ENCODE results near the gene MBNL2.

The MBNL2 gene

GRCh38 chr13:97388373-97388772 is 166.2 kb downstream of the MBNL2 start:
- no peak for DNase-seq

GRCh38 chr13:97390941-97391600 is 168.9 kb downstream of the MBNL2 start:
- no peak for DNase-seq

GRCh38 chr13:97392020-97392419 is 169.9 kb downstream of the MBNL2 start:
- DNase-seq = no peak

- DNase-seq = no peak
Measured at GRCh38 chr13:97394542-97394941, 172.4 kb downstream of the MBNL2 start.

GRCh38 chr13:97395447-97396136 is 173.5 kb downstream of the MBNL2 start:
- no peak for DNase-seq

- no peak for DNase-seq
Measured at GRCh38 chr13:97397267-97397666, 175.1 kb downstream of the MBNL2 start.

GRCh38 chr13:97401421-97401820 is 179.3 kb downstream of the MBNL2 start:
- no peak for DNase-seq

- no peak for DNase-seq
Measured at GRCh38 chr13:97403893-97404750, 182.0 kb downstream of the MBNL2 start.

GRCh38 chr13:97407540-97407939 is 185.4 kb downstream of the MBNL2 start:
- DNase-seq = no peak

- no peak for DNase-seq
Measured at GRCh38 chr13:97408938-97409337, 186.8 kb downstream of the MBNL2 start.

- DNase-seq = no peak
Measured at GRCh38 chr13:97411984-97412383, 189.9 kb downstream of the MBNL2 start.

- DNase-seq = no peak
Measured at GRCh38 chr13:97413694-97414093, 191.6 kb downstream of the MBNL2 start.

GRCh38 chr13:97414392-97414791 is 192.3 kb downstream of the MBNL2 start:
- DNase-seq = no peak

GRCh38 chr13:97417698-97418097 is 195.6 kb downstream of the MBNL2 start:
- DNase-seq = no peak

- DNase-seq = no peak
Measured at GRCh38 chr13:97422118-97423054, 200.3 kb downstream of the MBNL2 start.

- no peak for DNase-seq
Measured at GRCh38 chr13:97423300-97424045, 201.3 kb downstream of the MBNL2 start.

- no peak for DNase-seq
Measured at GRCh38 chr13:97425590-97425989, 203.5 kb downstream of the MBNL2 start.

- DNase-seq = no peak
Measured at GRCh38 chr13:97426695-97427094, 204.6 kb downstream of the MBNL2 start.

- DNase-seq = no peak
Measured at GRCh38 chr13:97429681-97430081, 207.5 kb downstream of the MBNL2 start.

GRCh38 chr13:97430296-97430695 is 208.2 kb downstream of the MBNL2 start:
- no peak for DNase-seq

GRCh38 chr13:97431171-97431764 is 209.1 kb downstream of the MBNL2 start:
- no peak for DNase-seq

Data from activated CD8-positive, alpha-beta memory T cell treated with anti-CD3 and anti-CD28 coated beads, Interleukin-2, amount 50 U/mL, for 4 hours (primary cell).